Occipital lobe (tissue), 2 donors: ENCODE measurements around the gene FXR1. TPM values are rescaled to one million over a fixed set of nuclear protein-coding genes. Genes with fewer than 3 reads are reported as not detected.
"Not testable (repeated sequence)": the region's sequence is repeated elsewhere in the genome, so short reads cannot be mapped to it uniquely, and the experiment has no call there.

Experiments used
- DNase-seq: peaks from one replicate; lab custom pipeline; 2025; lab: John Stamatoyannopoulos, UW
- total RNA-seq: library from RNA; depleted of rRNA; stranded (reverse); fragments of >200 nt; gene quantifications from one replicate; pipeline ENCODE4 v1.2.3, GENCODE V29; 2014

Gene FXR1
- total RNA-seq, 1 donor from 2014 or later: 256 TPM

GRCh38 chr3:180934638-180935037, 22.2 kb downstream of the FXR1 start:
- no peak for DNase-seq

- no peak for DNase-seq
Observed at GRCh38 chr3:180940826-180941225, 28.4 kb downstream of the FXR1 start.

- no peak for DNase-seq
Observed at GRCh38 chr3:180947761-180948390, 35.4 kb downstream of the FXR1 start.

- DNase-seq: no peak
Observed at GRCh38 chr3:180959691-180960090, 47.2 kb downstream of the FXR1 start.

- DNase-seq: no peak
Observed at GRCh38 chr3:180961087-180961486, 48.6 kb downstream of the FXR1 start.

- no peak for DNase-seq
Observed at GRCh38 chr3:180961552-180961951, 49.1 kb downstream of the FXR1 start.

- DNase-seq: no peak
Observed at GRCh38 chr3:180962530-180962929, 50.1 kb downstream of the FXR1 start.

GRCh38 chr3:180970931-180971330, 58.5 kb downstream of the FXR1 start:
- no peak for DNase-seq

GRCh38 chr3:180973543-180973942, 61.1 kb downstream of the FXR1 start:
- no peak for DNase-seq

- no peak for DNase-seq
Observed at GRCh38 chr3:180974286-180974685, 61.8 kb downstream of the FXR1 start.

- no peak for DNase-seq
Observed at GRCh38 chr3:180977498-180977897, 65.0 kb downstream of the FXR1 start.

GRCh38 chr3:180979961-180980360, 67.5 kb downstream of the FXR1 start:
- DNase-seq: no peak

- DNase-seq: no peak
Observed at GRCh38 chr3:180980611-180981010, 68.1 kb downstream of the FXR1 start.

GRCh38 chr3:180981912-180982311, 69.4 kb downstream of the FXR1 start:
- no peak for DNase-seq

GRCh38 chr3:180983136-180983535, 70.7 kb downstream of the FXR1 start:
- DNase-seq: no peak

- not testable (repeated sequence) for DNase-seq
Observed at GRCh38 chr3:180986366-180986765, 73.9 kb downstream of the FXR1 start.

GRCh38 chr3:180987344-180987743, 74.9 kb downstream of the FXR1 start:
- no peak for DNase-seq

- DNase-seq: peak; percentile 95
Observed at GRCh38 chr3:180989291-180990163, 77.1 kb downstream of the FXR1 start, which contains the start of gene DNAJC19. DNAJC19 (minus strand) TSS chr3:180989736; CDS start chr3:180989602, 134 bp downstream.

GRCh38 chr3:180990505-180990904, 78.0 kb downstream of the FXR1 start:
- no peak for DNase-seq

- no peak for DNase-seq
Observed at GRCh38 chr3:180996415-180996932, 84.0 kb downstream of the FXR1 start.

GRCh38 chr3:181002331-181002730, 89.9 kb downstream of the FXR1 start:
- not testable (repeated sequence) for DNase-seq

GRCh38 chr3:181003469-181003868, 91.0 kb downstream of the FXR1 start:
- not testable (repeated sequence) for DNase-seq
